Measurements from ENCODE around the gene AHCYL1. TPM values are rescaled to one million over a fixed set of nuclear protein-coding genes. Genes with fewer than 3 reads are reported as not detected.
"Not testable (repeated sequence)": the region's sequence is repeated elsewhere in the genome, so short reads cannot be mapped to it uniquely, and the experiment has no call there.

The AHCYL1 gene
- 18.3 and 26.3 TPM in 2 replicates for total RNA-seq (2014; rRNA removed; shearing (Covaris generic); ENCODE audit: low replicate concordance)

- in situ Hi-C loops (cut with HindIII; ENCODE audit: low pct_unique_long_range_greater_than_20kb, low sequenced_read_pairs) = no loop called here
- peak; percentile 96 for DNase-seq (ENCODE audit: low read depth)
Observed at GRCh38 chr1:109984456-109985246, at the start of gene AHCYL1. AHCYL1 (plus strand) TSS chr1:109984765; CDS start chr1:109985053, 288 bp downstream.

- in situ Hi-C loops (cut with HindIII; ENCODE audit: low pct_unique_long_range_greater_than_20kb, low sequenced_read_pairs) = no loop called here
- peak; percentile 69 for DNase-seq (ENCODE audit: low read depth)
Observed at GRCh38 chr1:109935451-109935900, 49.1 kb upstream of the AHCYL1 start.

GRCh38 chr1:109937738-109938137, 46.8 kb upstream of the AHCYL1 start:
- DNase-seq (ENCODE audit: low read depth) = no peak
- in situ Hi-C loops (cut with HindIII; ENCODE audit: low pct_unique_long_range_greater_than_20kb, low sequenced_read_pairs) = no loop called here

- DNase-seq (ENCODE audit: low read depth) = no peak
Observed at GRCh38 chr1:109938556-109938955, 46.0 kb upstream of the AHCYL1 start.

GRCh38 chr1:109942434-109942833, 42.1 kb upstream of the AHCYL1 start:
- in situ Hi-C loops (cut with HindIII; ENCODE audit: low pct_unique_long_range_greater_than_20kb, low sequenced_read_pairs) = no loop called here

More at GRCh38 chr1:109938556-109938955, 46.0 kb upstream of the AHCYL1 start:
- in situ Hi-C loops (cut with HindIII; ENCODE audit: low pct_unique_long_range_greater_than_20kb, low sequenced_read_pairs) = no loop called here

GRCh38 chr1:109944541-109944940, 40.0 kb upstream of the AHCYL1 start:
- no peak for DNase-seq (ENCODE audit: low read depth)
- in situ Hi-C loops (cut with HindIII; ENCODE audit: low pct_unique_long_range_greater_than_20kb, low sequenced_read_pairs) = no loop called here

More at GRCh38 chr1:109942434-109942833, 42.1 kb upstream of the AHCYL1 start:
- no peak for DNase-seq (ENCODE audit: low read depth)

GRCh38 chr1:109946511-109946910, 38.1 kb upstream of the AHCYL1 start:
- in situ Hi-C loops (cut with HindIII; ENCODE audit: low pct_unique_long_range_greater_than_20kb, low sequenced_read_pairs) = no loop called here
- no peak for DNase-seq (ENCODE audit: low read depth)

- in situ Hi-C loops (cut with HindIII; ENCODE audit: low pct_unique_long_range_greater_than_20kb, low sequenced_read_pairs) = no loop called here
- DNase-seq (ENCODE audit: low read depth) = no peak
Observed at GRCh38 chr1:109947582-109948284, 36.8 kb upstream of the AHCYL1 start.

GRCh38 chr1:109948285-109948630, 36.3 kb upstream of the AHCYL1 start:
- no peak for DNase-seq (ENCODE audit: low read depth)
- in situ Hi-C loops (cut with HindIII; ENCODE audit: low pct_unique_long_range_greater_than_20kb, low sequenced_read_pairs) = no loop called here

- in situ Hi-C loops (cut with HindIII; ENCODE audit: low pct_unique_long_range_greater_than_20kb, low sequenced_read_pairs) = no loop called here
- no peak for DNase-seq (ENCODE audit: low read depth)
Observed at GRCh38 chr1:109950038-109950437, 34.5 kb upstream of the AHCYL1 start.

GRCh38 chr1:109950509-109950908, 34.1 kb upstream of the AHCYL1 start:
- in situ Hi-C loops (cut with HindIII; ENCODE audit: low pct_unique_long_range_greater_than_20kb, low sequenced_read_pairs) = no loop called here
- no peak for DNase-seq (ENCODE audit: low read depth)

GRCh38 chr1:109951501-109951900, 33.1 kb upstream of the AHCYL1 start:
- in situ Hi-C loops (cut with HindIII; ENCODE audit: low pct_unique_long_range_greater_than_20kb, low sequenced_read_pairs); DNase-seq (ENCODE audit: low read depth): not testable (repeated sequence)

GRCh38 chr1:109954041-109954512, 30.5 kb upstream of the AHCYL1 start:
- no peak for DNase-seq (ENCODE audit: low read depth)
- in situ Hi-C loops (cut with HindIII; ENCODE audit: low pct_unique_long_range_greater_than_20kb, low sequenced_read_pairs) = no loop called here

- in situ Hi-C loops (cut with HindIII; ENCODE audit: low pct_unique_long_range_greater_than_20kb, low sequenced_read_pairs) = no loop called here
- no peak for DNase-seq (ENCODE audit: low read depth)
Observed at GRCh38 chr1:109959632-109959973, 25.0 kb upstream of the AHCYL1 start.

- in situ Hi-C loops (cut with HindIII; ENCODE audit: low pct_unique_long_range_greater_than_20kb, low sequenced_read_pairs) = no loop called here
- peak; percentile 77 for DNase-seq (ENCODE audit: low read depth)
Observed at GRCh38 chr1:109959974-109960744, 24.4 kb upstream of the AHCYL1 start.

- DNase-seq (ENCODE audit: low read depth) = no peak
Observed at GRCh38 chr1:109960745-109961094, 23.8 kb upstream of the AHCYL1 start.

GRCh38 chr1:109963864-109964263, 20.7 kb upstream of the AHCYL1 start:
- no peak for DNase-seq (ENCODE audit: low read depth)
- in situ Hi-C loops (cut with HindIII; ENCODE audit: low pct_unique_long_range_greater_than_20kb, low sequenced_read_pairs) = no loop called here

More at GRCh38 chr1:109960745-109961094, 23.8 kb upstream of the AHCYL1 start:
- in situ Hi-C loops (cut with HindIII; ENCODE audit: low pct_unique_long_range_greater_than_20kb, low sequenced_read_pairs) = no loop called here

- in situ Hi-C loops (cut with HindIII; ENCODE audit: low pct_unique_long_range_greater_than_20kb, low sequenced_read_pairs) = no loop called here
- no peak for DNase-seq (ENCODE audit: low read depth)
Observed at GRCh38 chr1:109969146-109969829, 15.3 kb upstream of the AHCYL1 start.
